ENCODE results near the gene NFKBIB.

DNA sequence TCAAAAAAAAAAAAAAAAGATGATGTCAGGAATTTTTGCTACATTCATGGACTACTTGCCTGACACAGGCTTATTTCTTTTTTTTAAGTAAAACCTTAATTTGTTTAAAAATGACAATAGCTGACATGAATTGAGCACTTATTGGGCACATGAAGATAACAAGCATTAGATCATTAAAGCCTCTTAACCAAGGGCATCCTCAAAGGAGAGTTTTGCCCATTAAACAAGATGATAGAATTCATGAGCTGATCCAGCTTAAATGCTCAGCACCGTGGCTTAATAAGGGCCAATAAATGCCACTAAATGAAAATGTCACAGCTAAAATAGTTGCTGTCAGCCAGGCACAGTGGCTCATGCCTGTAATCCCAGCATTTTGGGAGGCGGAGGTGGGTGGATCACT is 56.5 kb downstream of the NFKBIB start:
- no peak for TF ChIP-seq ZNF274 (IDR thresholded peaks at IDR 0.05; ENCODE audit: low read depth, low read length)
- TF ChIP-seq, protein P1, sequence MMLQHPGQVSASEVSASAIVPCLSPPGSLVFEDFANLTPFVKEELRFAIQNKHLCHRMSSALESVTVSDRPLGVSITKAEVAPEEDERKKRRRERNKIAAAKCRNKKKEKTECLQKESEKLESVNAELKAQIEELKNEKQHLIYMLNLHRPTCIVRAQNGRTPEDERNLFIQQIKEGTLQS (IDR thresholded peaks at IDR 0.05), result no peak
- no peak for TF ChIP-seq EZH2 (IDR thresholded peaks at IDR 0.05)
- TF ChIP-seq, protein P2, sequence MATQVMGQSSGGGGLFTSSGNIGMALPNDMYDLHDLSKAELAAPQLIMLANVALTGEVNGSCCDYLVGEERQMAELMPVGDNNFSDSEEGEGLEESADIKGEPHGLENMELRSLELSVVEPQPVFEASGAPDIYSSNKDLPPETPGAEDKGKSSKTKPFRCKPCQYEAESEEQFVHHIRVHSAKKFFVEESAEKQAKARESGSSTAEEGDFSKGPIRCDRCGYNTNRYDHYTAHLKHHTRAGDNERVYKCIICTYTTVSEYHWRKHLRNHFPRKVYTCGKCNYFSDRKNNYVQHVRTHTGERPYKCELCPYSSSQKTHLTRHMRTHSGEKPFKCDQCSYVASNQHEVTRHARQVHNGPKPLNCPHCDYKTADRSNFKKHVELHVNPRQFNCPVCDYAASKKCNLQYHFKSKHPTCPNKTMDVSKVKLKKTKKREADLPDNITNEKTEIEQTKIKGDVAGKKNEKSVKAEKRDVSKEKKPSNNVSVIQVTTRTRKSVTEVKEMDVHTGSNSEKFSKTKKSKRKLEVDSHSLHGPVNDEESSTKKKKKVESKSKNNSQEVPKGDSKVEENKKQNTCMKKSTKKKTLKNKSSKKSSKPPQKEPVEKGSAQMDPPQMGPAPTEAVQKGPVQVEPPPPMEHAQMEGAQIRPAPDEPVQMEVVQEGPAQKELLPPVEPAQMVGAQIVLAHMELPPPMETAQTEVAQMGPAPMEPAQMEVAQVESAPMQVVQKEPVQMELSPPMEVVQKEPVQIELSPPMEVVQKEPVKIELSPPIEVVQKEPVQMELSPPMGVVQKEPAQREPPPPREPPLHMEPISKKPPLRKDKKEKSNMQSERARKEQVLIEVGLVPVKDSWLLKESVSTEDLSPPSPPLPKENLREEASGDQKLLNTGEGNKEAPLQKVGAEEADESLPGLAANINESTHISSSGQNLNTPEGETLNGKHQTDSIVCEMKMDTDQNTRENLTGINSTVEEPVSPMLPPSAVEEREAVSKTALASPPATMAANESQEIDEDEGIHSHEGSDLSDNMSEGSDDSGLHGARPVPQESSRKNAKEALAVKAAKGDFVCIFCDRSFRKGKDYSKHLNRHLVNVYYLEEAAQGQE (IDR thresholded peaks at IDR 0.05; ENCODE audit: low read depth), result no peak
- no peak for TF ChIP-seq FOSL1 (IDR thresholded peaks at IDR 0.05; ENCODE audit: low read depth)
- TF ChIP-seq ELF1 (IDR thresholded peaks at IDR 0.05; ENCODE audit: borderline replicate concordance, low read depth), result no peak
- TF ChIP-seq, protein P3, sequence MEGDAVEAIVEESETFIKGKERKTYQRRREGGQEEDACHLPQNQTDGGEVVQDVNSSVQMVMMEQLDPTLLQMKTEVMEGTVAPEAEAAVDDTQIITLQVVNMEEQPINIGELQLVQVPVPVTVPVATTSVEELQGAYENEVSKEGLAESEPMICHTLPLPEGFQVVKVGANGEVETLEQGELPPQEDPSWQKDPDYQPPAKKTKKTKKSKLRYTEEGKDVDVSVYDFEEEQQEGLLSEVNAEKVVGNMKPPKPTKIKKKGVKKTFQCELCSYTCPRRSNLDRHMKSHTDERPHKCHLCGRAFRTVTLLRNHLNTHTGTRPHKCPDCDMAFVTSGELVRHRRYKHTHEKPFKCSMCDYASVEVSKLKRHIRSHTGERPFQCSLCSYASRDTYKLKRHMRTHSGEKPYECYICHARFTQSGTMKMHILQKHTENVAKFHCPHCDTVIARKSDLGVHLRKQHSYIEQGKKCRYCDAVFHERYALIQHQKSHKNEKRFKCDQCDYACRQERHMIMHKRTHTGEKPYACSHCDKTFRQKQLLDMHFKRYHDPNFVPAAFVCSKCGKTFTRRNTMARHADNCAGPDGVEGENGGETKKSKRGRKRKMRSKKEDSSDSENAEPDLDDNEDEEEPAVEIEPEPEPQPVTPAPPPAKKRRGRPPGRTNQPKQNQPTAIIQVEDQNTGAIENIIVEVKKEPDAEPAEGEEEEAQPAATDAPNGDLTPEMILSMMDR (IDR thresholded peaks at IDR 0.05 in 2 of 3, conservative IDR thresholded peaks at IDR 0.05 in 1 of 3; ENCODE audit: borderline replicate concordance in 1 of 3, insufficient read depth in 1 of 3, low read depth in 2 of 3, low read length in 2 of 3), result no peak
- TF ChIP-seq EZH2phosphoT487 (IDR thresholded peaks at IDR 0.05; ENCODE audit: borderline replicate concordance), result no peak
- TF ChIP-seq JUND (IDR thresholded peaks at IDR 0.05), result no peak
